Esophagus muscularis mucosa (tissue), 4 donors: Measurements from ENCODE around the gene TMEM61. TPM values are rescaled to one million over a fixed set of nuclear protein-coding genes. Genes with fewer than 3 reads are reported as not detected.

Experiments
- DNase-seq: peaks from one replicate; pipeline ENCODE4 v3.0.0-alpha.2; 2017; ENCODE audit errors: extremely low spot score
- H3K27ac ChIP-seq, 4 donors: fragments of 200-600 bp; sonication (generic); replicated peaks in 1 of 4; 1 replicate in 3 of 4; 2 replicates in 1 of 4; pipeline ENCODE4 v1.5.1; 2016 to 2019; ENCODE audit warnings: mild to moderate bottlenecking in 1 of 4
- H3K27me3 ChIP-seq, 4 donors: fragments of 200-600 bp; sonication (generic); one replicate each; pipeline versions ENCODE4 v1.5.1 to v1.6.0; 2016 to 2019
- H3K36me3 ChIP-seq, 4 donors: fragments of 200-600 bp; sonication (generic); one replicate each; pipeline ENCODE4 v1.5.1; 2016 to 2019
- H3K4me1 ChIP-seq, 4 donors: fragments of 200-600 bp; sonication (generic); one replicate each; pipeline ENCODE4 v1.5.1; 2016 to 2019
- H3K4me3 ChIP-seq, 4 donors: fragments of 200-600 bp; sonication (generic); 1 replicate in 2 of 4; 2 replicates in 2 of 4; pipeline ENCODE4 v1.5.1; 2016 to 2019; ENCODE audit warnings: mild to moderate bottlenecking in 4 of 4, moderate library complexity in 1 of 4
- H3K9me3 ChIP-seq, 4 donors: fragments of 200-600 bp; sonication (generic); 1 replicate in 3 of 4; 2 replicates in 1 of 4; pipeline ENCODE4 v1.5.1; 2016 to 2019
- CTCF ChIP-seq, 3 experiments: fragments of 200-600 bp in 2 of 3; fragments of 450-650 bp in 1 of 3; sonication (generic) in 2 of 3; IDR thresholded peaks; one replicate each; pipeline ENCODE4 v1.5.1; 2017 to 2019; ENCODE audit warnings: antibody characterized with exemption in 3 of 3, mild to moderate bottlenecking in 2 of 3, moderate library complexity in 1 of 3
- EP300 ChIP-seq: sonication (generic); formaldehyde crosslinking; IDR thresholded peaks from one replicate; pipeline ENCODE4 v1.6.1; 2017; ENCODE audit warnings: antibody characterized with exemption
- POLR2A ChIP-seq: fragments of 450-650 bp; IDR thresholded peaks from one replicate; pipeline ENCODE4 v1.6.1; 2017; ENCODE audit warnings: antibody characterized with exemption, moderate library complexity, mild to moderate bottlenecking, low read depth
- POLR2AphosphoS5 ChIP-seq, 2 donors: sonication (generic); formaldehyde crosslinking; IDR thresholded peaks; one replicate each; pipeline ENCODE4 v1.6.1; 2017; ENCODE audit warnings: antibody characterized with exemption in 2 of 2
- WGBS: methylation state at CpG from one replicate; pipeline ENCODE4 v1.1.5; 2018; 5-methylcytosine and 5-hydroxymethylcytosine counted together
- intact Hi-C: fragments of 100-400 bp; cut with DNase I; formaldehyde crosslinking; loops from one replicate; pipeline ENCODE4 v1.15.1; 2023
- total RNA-seq, 4 donors: library from RNA; depleted of rRNA; stranded (reverse); fragments of >200 nt; gene quantifications; one replicate each; pipeline versions ENCODE4 v1.1.0 to v1.2.1, GENCODE V29; 2016

The TMEM61 gene
- total RNA-seq, 4 donors from 2014 or later: 0.66 to 2.5 (median 0.84) TPM; not detected in 1

GRCh38 chr1:54995013-54995760, 14.8 kb downstream of the TMEM61 start:
- 81% methylated on average over 12 of the region's 12 CpGs for WGBS
- TF ChIP-seq POLR2A: no peak
- no peak for TF ChIP-seq CTCF (IDR thresholded peaks at IDR 0.05)
- TF ChIP-seq POLR2AphosphoS5 (IDR thresholded peaks at IDR 0.05): no peak
- no peak for TF ChIP-seq EP300

GRCh38 chr1:54995835-54996234, 15.4 kb downstream of the TMEM61 start:
- Histone ChIP-seq H3K4me3 (no peak overlapping the region), H3K9me3 (no peaks in the 10 kb centered on the region), H3K27ac (no peak overlapping the region), H3K4me1 (peaks cover 9 to 11% (median 11%) of the 10 kb centered on the region in 4 donors), H3K36me3 (no peaks in the 10 kb centered on the region), H3K27me3 (peaks cover 0 to 61% (median 18%) of the 10 kb centered on the region in 4 donors)
- WGBS: 80% methylated on average over 9 of the region's 9 CpGs
- no peak for DNase-seq
- intact Hi-C loops: loop anchor here (2.0 kb wide), 1 partner anchor 45 kb away; no protein-coding TSS in a partner anchor
- TF ChIP-seq CTCF (IDR thresholded peaks at IDR 0.05): no peak
- TF ChIP-seq POLR2AphosphoS5 (IDR thresholded peaks at IDR 0.05): no peak
- no peak for TF ChIP-seq EP300
- TF ChIP-seq POLR2A: no peak

More at GRCh38 chr1:54995013-54995760, 14.8 kb downstream of the TMEM61 start:
- peaks cover 0 to 55% (median 18%) of the 10 kb centered on the region in 4 donors for H3K27me3 ChIP-seq
- intact Hi-C loops: no loop called here
- no peak overlapping the region for H3K27ac ChIP-seq
- H3K9me3 ChIP-seq: no peaks in the 10 kb centered on the region
- H3K4me1 ChIP-seq: peaks cover 9 to 16% (median 14%) of the 10 kb centered on the region in 4 donors
- DNase-seq: no peak
- no peak overlapping the region for H3K4me3 ChIP-seq
- no peaks in the 10 kb centered on the region for H3K36me3 ChIP-seq

- no peak overlapping the region for H3K4me3 ChIP-seq
Measured at GRCh38 chr1:54996359-54996868, 16.0 kb downstream of the TMEM61 start.

GRCh38 chr1:54996869-54997710, 16.7 kb downstream of the TMEM61 start:
- intact Hi-C loops: loop anchor here (2.0 kb wide), 1 partner anchor 46 kb away; no protein-coding TSS in a partner anchor
- 22% methylated on average over 26 of the region's 46 CpGs for WGBS
- TF ChIP-seq EP300: no peak
- TF ChIP-seq CTCF (IDR thresholded peaks at IDR 0.05): no peak
- no peak for TF ChIP-seq POLR2AphosphoS5 (IDR thresholded peaks at IDR 0.05)
- no peaks in the 10 kb centered on the region for H3K36me3 ChIP-seq
- no peak for DNase-seq
- peaks cover 9 to 11% (median 11%) of the 10 kb centered on the region in 4 donors for H3K4me1 ChIP-seq
- peaks cover 0 to 64% (median 18%) of the 10 kb centered on the region in 4 donors for H3K27me3 ChIP-seq
- H3K4me3 ChIP-seq: no peak overlapping the region
- H3K9me3 ChIP-seq: no peaks in the 10 kb centered on the region
- H3K27ac ChIP-seq: no peak overlapping the region

More at GRCh38 chr1:54996359-54996868, 16.0 kb downstream of the TMEM61 start:
- no peaks in the 10 kb centered on the region for H3K9me3 ChIP-seq
- intact Hi-C loops: loop anchor here (2.0 kb wide), 1 partner anchor 46 kb away; no protein-coding TSS in a partner anchor
- no peak for DNase-seq
- H3K36me3 ChIP-seq: no peaks in the 10 kb centered on the region
- 6% methylated on average over 8 of the region's 23 CpGs for WGBS
- peaks cover 9 to 11% (median 11%) of the 10 kb centered on the region in 4 donors for H3K4me1 ChIP-seq
- peaks cover 0 to 64% (median 18%) of the 10 kb centered on the region in 4 donors for H3K27me3 ChIP-seq
- H3K27ac ChIP-seq: no peak overlapping the region
- TF ChIP-seq CTCF (IDR thresholded peaks at IDR 0.05) (peak; percentile 70 to 84 (median 82)), POLR2AphosphoS5 (IDR thresholded peaks at IDR 0.05) (no peak)
